Chondrocyte (in vitro differentiated cells): ENCODE results near the gene DVL2. TPM values are rescaled to one million over a fixed set of nuclear protein-coding genes. Genes with fewer than 3 reads are reported as not detected.
A peak's percentile ranks its signal among the peaks of the same experiment; 100 is the strongest.

Source experiments
- DNase-seq: peaks from one replicate; pipeline ENCODE4 v3.0.0; 2021; ENCODE audit warnings: mixed read lengths, low spot score
- H3K27ac Mint-ChIP-seq: one replicate; pipeline ENCODE4 v1.8.0; 2021; ENCODE audit warnings: mild to moderate bottlenecking, moderate library complexity, mixed read lengths; ENCODE audit not compliant: unreplicated experiment
- H3K27me3 Mint-ChIP-seq: 2 replicates; pipeline ENCODE4 v1.8.0; 2021; ENCODE audit warnings: low read depth, mixed read lengths
- H3K36me3 Mint-ChIP-seq: 2 replicates; pipeline ENCODE4 v1.8.0; 2021; ENCODE audit warnings: low read depth, mixed read lengths
- H3K4me1 Mint-ChIP-seq: 2 replicates; pipeline ENCODE4 v1.8.0; 2021; ENCODE audit warnings: low read depth, mild to moderate bottlenecking, mixed read lengths
- H3K4me3 Mint-ChIP-seq: one replicate; pipeline ENCODE4 v1.8.0; 2021; ENCODE audit warnings: mild to moderate bottlenecking, moderate library complexity, mixed read lengths; ENCODE audit not compliant: unreplicated experiment
- H3K9me3 Mint-ChIP-seq: 2 replicates; pipeline ENCODE4 v1.8.0; 2021; ENCODE audit warnings: low read depth, mixed read lengths
- total RNA-seq: library from RNA; stranded (reverse); gene quantifications from 3 replicates; pipeline ENCODE4 v1.2.1, GENCODE V29; 2021
- TF ChIP-seq, protein P1 (sequence below): fragments of 200-600 bp; sonication (generic); IDR thresholded peaks from 2 replicates; pipeline ENCODE4 v1.5.0; 2021; ENCODE audit warnings: antibody characterized with exemption, mild to moderate bottlenecking, moderate library complexity

DVL2 gene
- total RNA-seq, 1 donor from 2014 or later: 58.8 TPM

GRCh38 chr17:7239091-7240027 lies 5.0 kb upstream of the DVL2 start, which contains the start of gene PHF23:
PHF23 (minus strand) TSS chr17:7239457; CDS start chr17:7239279, 178 bp downstream.
- Mint-ChIP-seq H3K4me3 (peak within 1 kb of the TSS; percentile 93), H3K9me3 (no peaks in the 10 kb centered on the region), H3K27ac (peak within 1 kb of the TSS; percentile 94), H3K36me3 (peaks cover 25% of the 10 kb centered on the region), H3K4me1 (peaks cover 64% of the 10 kb centered on the region), H3K27me3 (no peaks in the 10 kb centered on the region)
- DNase-seq: peak; percentile 100
- TF ChIP-seq, protein P1, sequence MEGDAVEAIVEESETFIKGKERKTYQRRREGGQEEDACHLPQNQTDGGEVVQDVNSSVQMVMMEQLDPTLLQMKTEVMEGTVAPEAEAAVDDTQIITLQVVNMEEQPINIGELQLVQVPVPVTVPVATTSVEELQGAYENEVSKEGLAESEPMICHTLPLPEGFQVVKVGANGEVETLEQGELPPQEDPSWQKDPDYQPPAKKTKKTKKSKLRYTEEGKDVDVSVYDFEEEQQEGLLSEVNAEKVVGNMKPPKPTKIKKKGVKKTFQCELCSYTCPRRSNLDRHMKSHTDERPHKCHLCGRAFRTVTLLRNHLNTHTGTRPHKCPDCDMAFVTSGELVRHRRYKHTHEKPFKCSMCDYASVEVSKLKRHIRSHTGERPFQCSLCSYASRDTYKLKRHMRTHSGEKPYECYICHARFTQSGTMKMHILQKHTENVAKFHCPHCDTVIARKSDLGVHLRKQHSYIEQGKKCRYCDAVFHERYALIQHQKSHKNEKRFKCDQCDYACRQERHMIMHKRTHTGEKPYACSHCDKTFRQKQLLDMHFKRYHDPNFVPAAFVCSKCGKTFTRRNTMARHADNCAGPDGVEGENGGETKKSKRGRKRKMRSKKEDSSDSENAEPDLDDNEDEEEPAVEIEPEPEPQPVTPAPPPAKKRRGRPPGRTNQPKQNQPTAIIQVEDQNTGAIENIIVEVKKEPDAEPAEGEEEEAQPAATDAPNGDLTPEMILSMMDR: peak; percentile 10

- H3K4me3 Mint-ChIP-seq: peak overlapping the region; percentile 93
- H3K4me1 Mint-ChIP-seq: peaks cover 64% of the 10 kb centered on the region
- H3K9me3 Mint-ChIP-seq: no peaks in the 10 kb centered on the region
- no peaks in the 10 kb centered on the region for H3K27me3 Mint-ChIP-seq
- TF ChIP-seq, protein P1: no peak
- peaks cover 24% of the 10 kb centered on the region for H3K36me3 Mint-ChIP-seq
- peak overlapping the region; percentile 94 for H3K27ac Mint-ChIP-seq
- no peak for DNase-seq
Observed at GRCh38 chr17:7238420-7239090, 4.2 kb upstream of the DVL2 start.

- Mint-ChIP-seq H3K27me3 (no peaks in the 10 kb centered on the region), H3K36me3 (peaks cover 21% of the 10 kb centered on the region), H3K9me3 (no peaks in the 10 kb centered on the region), H3K27ac (peak overlapping the region; percentile 96), H3K4me3 (peak overlapping the region; percentile 93), H3K4me1 (peaks cover 64% of the 10 kb centered on the region)
- no peak for DNase-seq
- TF ChIP-seq, protein P1: no peak
Observed at GRCh38 chr17:7237761-7238419, 3.6 kb upstream of the DVL2 start.

GRCh38 chr17:7237266-7237760 lies 3.0 kb upstream of the DVL2 start:
- Mint-ChIP-seq H3K27ac (peak overlapping the region; percentile 96), H3K9me3 (no peaks in the 10 kb centered on the region), H3K4me1 (peaks cover 68% of the 10 kb centered on the region), H3K4me3 (peak overlapping the region; percentile 93), H3K27me3 (no peaks in the 10 kb centered on the region), H3K36me3 (peaks cover 21% of the 10 kb centered on the region)
- TF ChIP-seq, protein P1: no peak
- DNase-seq: no peak
